ENCODE measurements around the gene FCER2.

DNA sequence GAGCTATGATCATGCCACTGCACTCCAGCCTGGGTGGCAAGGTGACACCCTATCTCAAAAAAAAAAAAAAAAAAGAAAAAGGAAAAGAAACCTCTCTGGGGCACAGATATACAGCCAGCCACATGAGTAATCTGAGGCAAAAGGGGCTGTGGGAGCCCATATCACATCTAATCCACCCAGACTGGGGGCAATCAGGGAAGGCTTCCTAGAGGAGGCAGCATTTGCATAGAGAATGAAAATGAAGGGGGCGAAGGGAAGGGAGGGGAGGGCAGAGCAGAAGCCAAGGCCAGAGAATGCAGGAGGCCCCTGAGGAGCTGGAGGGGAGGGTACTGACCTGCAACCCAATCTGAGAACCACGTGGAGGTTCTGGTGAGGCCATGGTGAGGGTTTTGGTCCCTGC lies 51.8 kb downstream of the FCER2 start:
- TF ChIP-seq, protein P1, sequence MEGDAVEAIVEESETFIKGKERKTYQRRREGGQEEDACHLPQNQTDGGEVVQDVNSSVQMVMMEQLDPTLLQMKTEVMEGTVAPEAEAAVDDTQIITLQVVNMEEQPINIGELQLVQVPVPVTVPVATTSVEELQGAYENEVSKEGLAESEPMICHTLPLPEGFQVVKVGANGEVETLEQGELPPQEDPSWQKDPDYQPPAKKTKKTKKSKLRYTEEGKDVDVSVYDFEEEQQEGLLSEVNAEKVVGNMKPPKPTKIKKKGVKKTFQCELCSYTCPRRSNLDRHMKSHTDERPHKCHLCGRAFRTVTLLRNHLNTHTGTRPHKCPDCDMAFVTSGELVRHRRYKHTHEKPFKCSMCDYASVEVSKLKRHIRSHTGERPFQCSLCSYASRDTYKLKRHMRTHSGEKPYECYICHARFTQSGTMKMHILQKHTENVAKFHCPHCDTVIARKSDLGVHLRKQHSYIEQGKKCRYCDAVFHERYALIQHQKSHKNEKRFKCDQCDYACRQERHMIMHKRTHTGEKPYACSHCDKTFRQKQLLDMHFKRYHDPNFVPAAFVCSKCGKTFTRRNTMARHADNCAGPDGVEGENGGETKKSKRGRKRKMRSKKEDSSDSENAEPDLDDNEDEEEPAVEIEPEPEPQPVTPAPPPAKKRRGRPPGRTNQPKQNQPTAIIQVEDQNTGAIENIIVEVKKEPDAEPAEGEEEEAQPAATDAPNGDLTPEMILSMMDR (IDR thresholded peaks at IDR 0.05; ENCODE audit: low read length) = no peak
- TF ChIP-seq EZH2 (IDR thresholded peaks at IDR 0.05; ENCODE audit: borderline replicate concordance, low read length) = no peak
